HG03066 (cell line): ENCODE measurements around the gene SCT.

ENCODE experiments used
- ATAC-seq: cut with Tn5 transposase; IDR thresholded peaks from one replicate; pipeline ENCODE4 v1.9.1; 2021; ENCODE audit warnings: low read depth; ENCODE audit not compliant: unreplicated experiment

The SCT gene

GRCh38 chr11:623999-624704 lies 2.8 kb downstream of the SCT start:
- ATAC-seq, result no peak

- ATAC-seq, result no peak
Observed at GRCh38 chr11:623349-623869, 3.6 kb downstream of the SCT start.

GRCh38 chr11:621838-622237 lies 5.1 kb downstream of the SCT start:
- ATAC-seq, result no peak

GRCh38 chr11:620935-621814 lies 5.8 kb downstream of the SCT start:
- no peak for ATAC-seq

- ATAC-seq, result no peak
Observed at GRCh38 chr11:620201-620600, 6.8 kb downstream of the SCT start.

- ATAC-seq, result no peak
Observed at GRCh38 chr11:619628-620050, 7.3 kb downstream of the SCT start.

- no peak for ATAC-seq
Observed at GRCh38 chr11:618856-619627, 7.9 kb downstream of the SCT start.

GRCh38 chr11:617912-618682 lies 8.9 kb downstream of the SCT start:
- no peak for ATAC-seq

GRCh38 chr11:617199-617911 lies 9.6 kb downstream of the SCT start:
- ATAC-seq, result no peak

- ATAC-seq, result no peak
Observed at GRCh38 chr11:616320-617198, 10.4 kb downstream of the SCT start.

- ATAC-seq, result peak; percentile 78
Observed at GRCh38 chr11:615504-616319, 11.3 kb downstream of the SCT start, which contains the start of gene IRF7. Gene IRF7, minus strand, starts transcription at chr11:615950. Its CDS starts 586 bp downstream, at chr11:615364.

- peak; percentile 3 for ATAC-seq
Observed at GRCh38 chr11:614623-615503, 12.1 kb downstream of the SCT start.

GRCh38 chr11:614021-614622 lies 12.9 kb downstream of the SCT start:
- ATAC-seq, result no peak

- ATAC-seq, result no peak
Observed at GRCh38 chr11:613369-613968, 13.5 kb downstream of the SCT start.

- ATAC-seq, result no peak
Observed at GRCh38 chr11:612961-613300, 14.1 kb downstream of the SCT start.
